A549 (cell line): ENCODE results near the gene PTPRN2. TPM values are rescaled to one million over a fixed set of nuclear protein-coding genes. Genes with fewer than 3 reads are reported as not detected.

Source experiments
- ATAC-seq, 2 experiments: fragments of 200-7000 bp in 1 of 2; fragments of >200 bp in 1 of 2; cut with Nextera tagmentation in 1 of 2; cut with Tn5 transposase in 1 of 2; 3 replicates each; pipeline versions ENCODE4 v1.8.0 to v1.9.1; 2018 to 2020; ENCODE audit warnings: mild to moderate bottlenecking in 1 of 2, moderate library complexity in 1 of 2
- CTCF ChIA-PET: fragments of 300-600 bp; sonication (Branson Sonifier 250); formaldehyde crosslinking; extraction: SDS; loops from one replicate; lab custom pipeline; 2021; ENCODE audit warnings: antibody characterized with exemption, inconsistent platforms; lab: Yijun Ruan, JAX
- POLR2A ChIA-PET: fragments of 350-600 bp; formaldehyde crosslinking; extraction: SDS; loops from one replicate; lab custom pipeline; 2021; ENCODE audit warnings: antibody characterized with exemption, inconsistent platforms; lab: Yijun Ruan, JAX
- DNase-seq, 2 experiments: peaks; one replicate each; pipeline versions ENCODE4 v3.0.0 to v3.0.0-alpha.2; 2011 to 2016; ENCODE audit warnings: low read depth in 1 of 2, low spot score in 1 of 2
- FAIRE-seq: peaks from 2 replicates; lab custom pipeline; 2011; peaks lifted over from hg19 to GRCh38; lab: Jason Lieb, UNC
- H3K27ac ChIP-seq, 2 experiments: fragments of >200 bp; sonication (Bioruptor Twin); formaldehyde crosslinking; 3 replicates each; pipeline ENCODE4 v1.5.1; 2016 to 2017
- H3K4me1 ChIP-seq: fragments of >200 bp; sonication (Bioruptor Twin); formaldehyde crosslinking; 3 replicates; pipeline ENCODE4 v1.6.1; 2016
- H3K4me2 ChIP-seq: fragments of >200 bp; sonication (Bioruptor Twin); formaldehyde crosslinking; 3 replicates; pipeline ENCODE4 v1.6.1; 2016
- H3K4me3 ChIP-seq: fragments of >200 bp; sonication (Bioruptor Twin); formaldehyde crosslinking; 3 replicates; pipeline ENCODE4 v1.5.1; 2016
- H3K9me3 ChIP-seq: fragments of >200 bp; sonication (Bioruptor Twin); formaldehyde crosslinking; 3 replicates; pipeline ENCODE4 v1.6.1; 2016
- BHLHE40 ChIP-seq: IDR thresholded peaks from 2 replicates; pipeline ENCODE4 v1.6.1; 2012; ENCODE audit warnings: low read depth, low read length, inconsistent platforms
- CEBPB ChIP-seq, 2 experiments: fragments of >200 bp in 1 of 2; sonication (Bioruptor Twin) in 1 of 2; formaldehyde crosslinking in 1 of 2; IDR thresholded peaks; 2 replicates each; pipeline ENCODE4 v1.6.1; 2012 to 2016
- CHD4 ChIP-seq: fragments of 200-600 bp; sonication (generic); IDR thresholded peaks from 2 replicates; pipeline ENCODE4 v1.6.1; 2016; ENCODE audit warnings: antibody characterized with exemption, mild to moderate bottlenecking, borderline replicate concordance
- CTCF ChIP-seq: fragments of >200 bp; sonication (Bioruptor Twin); formaldehyde crosslinking; IDR thresholded peaks from 3 replicates; pipeline ENCODE4 v1.5.1; 2016
- E2F6 ChIP-seq: IDR thresholded peaks from 2 replicates; pipeline ENCODE4 v1.6.1; 2012; ENCODE audit warnings: low read depth, borderline replicate concordance
- ELK1 ChIP-seq: fragments of 150-350 bp; IDR thresholded peaks from 2 replicates; pipeline ENCODE4 v1.6.1; 2014; ENCODE audit warnings: low read depth, mild to moderate bottlenecking, low read length
- ESRRA ChIP-seq: fragments of 150-350 bp; IDR thresholded peaks from 2 replicates; pipeline ENCODE4 v1.6.1; 2014; ENCODE audit warnings: mild to moderate bottlenecking, low read length, borderline replicate concordance
- HES2 ChIP-seq: fragments of >200 bp; sonication (Bioruptor Twin); formaldehyde crosslinking; IDR thresholded peaks from 2 replicates; pipeline ENCODE4 v1.6.1; 2016
- HOXB5 ChIP-seq: fragments of 250-450 bp; sonication (Bioruptor Pico); IDR thresholded peaks from 2 replicates; pipeline ENCODE4 v1.5.0; 2020; ENCODE audit warnings: mild to moderate bottlenecking, moderate library complexity
- JUN ChIP-seq, 2 experiments: fragments of >200 bp; sonication (Bioruptor Twin); formaldehyde crosslinking; IDR thresholded peaks; 2 replicates in 1 of 2; 3 replicates in 1 of 2; pipeline ENCODE4 v1.6.1; 2016 to 2017
- MAFK ChIP-seq: fragments of 450-650 bp; IDR thresholded peaks from 2 replicates; pipeline ENCODE4 v1.6.1; 2014; ENCODE audit not compliant: partially characterized antibody
- MAX ChIP-seq: IDR thresholded peaks from 2 replicates; pipeline ENCODE4 v1.6.1; 2012
- NFE2L2 ChIP-seq: fragments of 150-350 bp; conservative IDR thresholded peaks from 2 replicates; pipeline ENCODE4 v1.6.1; 2014; ENCODE audit warnings: low read length
- NR3C1 ChIP-seq: fragments of >200 bp; sonication (Bioruptor Twin); formaldehyde crosslinking; IDR thresholded peaks from 3 replicates; pipeline ENCODE4 v1.6.1; 2017
- PBX3 ChIP-seq: IDR thresholded peaks from 2 replicates; pipeline ENCODE4 v1.6.1; 2012
- RAD21 ChIP-seq, 2 experiments: fragments of >200 bp in 1 of 2; sonication (Bioruptor Twin) in 1 of 2; formaldehyde crosslinking in 1 of 2; IDR thresholded peaks in 1 of 2; conservative IDR thresholded peaks in 1 of 2; 2 replicates in 1 of 2; 3 replicates in 1 of 2; pipeline ENCODE4 v1.6.1; 2012 to 2018; ENCODE audit warnings: inconsistent platforms in 1 of 2
- ZC3H11A ChIP-seq: fragments of 450-650 bp; IDR thresholded peaks from 2 replicates; pipeline ENCODE4 v1.6.1; 2014; ENCODE audit warnings: antibody characterized with exemption, mild to moderate bottlenecking
- ZFP36 ChIP-seq: fragments of 450-650 bp; IDR thresholded peaks from 2 replicates; pipeline ENCODE4 v1.6.1; 2014; ENCODE audit warnings: borderline replicate concordance; ENCODE audit not compliant: partially characterized antibody
- ZSCAN20 ChIP-seq: fragments of 250-450 bp; sonication (Bioruptor Pico); IDR thresholded peaks from 2 replicates; pipeline ENCODE4 v1.8.0; 2022; ENCODE audit warnings: mild to moderate bottlenecking, moderate library complexity
- WGBS: methylation state at CpG from one replicate; pipeline ENCODE4 v1.1.6; 2017; ENCODE audit errors: missing lambda C conversion rate; 5-methylcytosine and 5-hydroxymethylcytosine counted together
- polyA plus RNA-seq, 4 experiments: library from polyadenylated mRNA; depleted of rRNA in 3 of 4; stranded (reverse); fragments of >200 nt; fragmentation: RNase III in 1 of 4; extraction: RNeasy Plus Mini Kit Qiagen cat#74134 plus additional on column Dnase treatment in 1 of 4; gene quantifications; 2 replicates in 3 of 4; 3 replicates in 1 of 4; pipeline ENCODE4 v1.2.3, GENCODE V29; 2011 to 2017

PTPRN2 gene
- polyA plus RNA-seq, 2 of the 4 experiments (the other 2 are of a cell fraction) = 0.41 to 1.2 TPM

- no peaks in the 10 kb centered on the region for H3K4me1 ChIP-seq
- TF ChIP-seq MAFK (no peak), BHLHE40 (no peak), NR3C1 (no peak), CHD4 (no peak), MAX (no peak), ZFP36 (no peak), CEBPB (IDR thresholded peaks at IDR 0.05) (no peak), NFE2L2 (no peak), ESRRA (no peak), ELK1 (no peak)
- WGBS = 66% methylated on average over 39 of the region's 39 CpGs
- no peak for FAIRE-seq
- DNase-seq = no peak
- peak; percentile 22 to 49; a peak in 3 of 6 replicates for ATAC-seq
- ChIA-PET POLR2A (no interaction called here), CTCF (no interaction called here)
- no peak overlapping the region for H3K27ac ChIP-seq
- H3K9me3 ChIP-seq = no peaks in the 10 kb centered on the region
- no peak overlapping the region for H3K4me2 ChIP-seq
- no peak overlapping the region for H3K4me3 ChIP-seq
Observed at GRCh38 chr7:158097453-158098124, 490.0 kb downstream of the PTPRN2 start.

- Histone ChIP-seq H3K4me1 (no peaks in the 10 kb centered on the region), H3K4me2 (no peak overlapping the region), H3K27ac (no peak overlapping the region), H3K9me3 (no peaks in the 10 kb centered on the region), H3K4me3 (no peak overlapping the region)
- 52% methylated on average over 9 of the region's 10 CpGs for WGBS
- no peak for FAIRE-seq
- TF ChIP-seq PBX3 = no peak
- no peak for TF ChIP-seq HES2
- TF ChIP-seq ZC3H11A = no peak
- TF ChIP-seq CEBPB (IDR thresholded peaks at IDR 0.05) = no peak
- TF ChIP-seq ZSCAN20 = no peak
- TF ChIP-seq RAD21 (conservative IDR thresholded peaks at IDR 0.05 in 1 of 2, IDR thresholded peaks at IDR 0.05 in 1 of 2) = no peak
- no peak for TF ChIP-seq CTCF
- TF ChIP-seq ZFP36 = no peak
- no peak for TF ChIP-seq HOXB5 (CRISPR knock-in tag)
- TF ChIP-seq JUN (IDR thresholded peaks at IDR 0.05) = no peak
- TF ChIP-seq E2F6 = no peak
- no peak for TF ChIP-seq CHD4
- CTCF ChIA-PET = no interaction called here
- DNase-seq = no peak
- no peak for ATAC-seq
- POLR2A ChIA-PET = no interaction called here
Observed at GRCh38 chr7:158097106-158097452, 490.5 kb downstream of the PTPRN2 start.
